Measurements from ENCODE around the gene DAGLA.
A peak's percentile ranks its signal among the peaks of the same experiment; 100 is the strongest.

DAGLA gene

GRCh38 chr11:61773809-61774208, 93.6 kb downstream of the DAGLA start:
- H4K91ac ChIP-seq (ENCODE audit: low read depth, low read length): peak overlapping the region; percentile 40
- no peak overlapping the region for H4K12ac ChIP-seq (ENCODE audit: low read depth, low read length)
- no peak overlapping the region for H3K4ac ChIP-seq (ENCODE audit: low read depth, low read length)
- peak overlapping the region; percentile 11 for H3K14ac ChIP-seq (ENCODE audit: low read length)
- H2AK5ac ChIP-seq (ENCODE audit: low read length): peak overlapping the region; percentile 4
- H3K27ac ChIP-seq (ENCODE audit: low read depth, low read length): no peak overlapping the region
- peak overlapping the region; percentile 34 for H4K8ac ChIP-seq (ENCODE audit: low read depth, low read length)
- no peak overlapping the region for H3K9ac ChIP-seq (ENCODE audit: low read length)
- no peak overlapping the region for H2AFZ ChIP-seq (ENCODE audit: insufficient read depth, low read length, poor library complexity)
- no peak for DNase-seq
- H3K79me1 ChIP-seq (ENCODE audit: low read length): peaks cover 22% of the 10 kb centered on the region
- peaks cover 8 to 10% of the 10 kb centered on the region in 2 experiments for H3K36me3 ChIP-seq (ENCODE audit: control insufficient read depth in 1 of 2, insufficient read depth in 2 of 2, low read length in 2 of 2)
- H2BK5ac ChIP-seq (ENCODE audit: low read depth, low read length, poor library complexity): peak overlapping the region; percentile 58
- H2BK120ac ChIP-seq (ENCODE audit: insufficient read depth, low read length, poor library complexity): peak overlapping the region; percentile 14
- H3K27me3 ChIP-seq (ENCODE audit: insufficient read depth, low read length): no peaks in the 10 kb centered on the region
- peaks cover 30 to 39% of the 10 kb centered on the region in 2 experiments for H3K4me1 ChIP-seq (ENCODE audit: control insufficient read depth in 1 of 2, insufficient read depth in 2 of 2, low read length in 2 of 2)
- H3K79me2 ChIP-seq (ENCODE audit: control insufficient read depth, insufficient read depth, low read length, poor library complexity): peaks cover 6% of the 10 kb centered on the region
- no peaks in the 10 kb centered on the region for H3K9me3 ChIP-seq (ENCODE audit: insufficient read depth, low read depth, low read length)
- H2BK12ac ChIP-seq (ENCODE audit: low read length): peak overlapping the region; percentile 16
- peak overlapping the region; percentile 4 for H3K18ac ChIP-seq (ENCODE audit: low read length)
- H3K4me2 ChIP-seq (ENCODE audit: low read length): peak overlapping the region; percentile 37
- no peak overlapping the region for H3K4me3 ChIP-seq (ENCODE audit: low read depth, low read length)
- H3K23ac ChIP-seq (ENCODE audit: low read length): no peak overlapping the region
- no CpG with 5 or more reads among the region's 18 CpGs for WGBS (ENCODE audit: extremely low coverage, insufficient coverage, insufficient read length)

GRCh38 chr11:61774411-61774810, 94.2 kb downstream of the DAGLA start:
- Histone ChIP-seq H2BK5ac (ENCODE audit: low read depth, low read length, poor library complexity) (no peak overlapping the region), H2AFZ (ENCODE audit: insufficient read depth, low read length, poor library complexity) (no peak overlapping the region), H3K9ac (ENCODE audit: low read length) (no peak overlapping the region), H3K36me3 (ENCODE audit: control insufficient read depth in 1 of 2, insufficient read depth in 2 of 2, low read length in 2 of 2) (peaks cover 9 to 10% of the 10 kb centered on the region in 2 experiments), H3K79me1 (ENCODE audit: low read length) (peaks cover 22% of the 10 kb centered on the region), H3K23ac (ENCODE audit: low read length) (no peak overlapping the region), H2BK120ac (ENCODE audit: insufficient read depth, low read length, poor library complexity) (no peak overlapping the region), H3K4ac (ENCODE audit: low read depth, low read length) (no peak overlapping the region), H3K18ac (ENCODE audit: low read length) (no peak overlapping the region), H3K4me1 (ENCODE audit: control insufficient read depth in 1 of 2, insufficient read depth in 2 of 2, low read length in 2 of 2) (peaks cover 25 to 35% of the 10 kb centered on the region in 2 experiments), H4K12ac (ENCODE audit: low read depth, low read length) (no peak overlapping the region), H4K91ac (ENCODE audit: low read depth, low read length) (no peak overlapping the region), H3K9me3 (ENCODE audit: insufficient read depth, low read depth, low read length) (no peaks in the 10 kb centered on the region), H3K27me3 (ENCODE audit: insufficient read depth, low read length) (no peaks in the 10 kb centered on the region), H3K4me3 (ENCODE audit: low read depth, low read length) (no peak overlapping the region), H2AK5ac (ENCODE audit: low read length) (peak overlapping the region; percentile 12), H3K27ac (ENCODE audit: low read depth, low read length) (no peak overlapping the region), H4K8ac (ENCODE audit: low read depth, low read length) (no peak overlapping the region), H2BK12ac (ENCODE audit: low read length) (no peak overlapping the region), H3K14ac (ENCODE audit: low read length) (no peak overlapping the region), H3K4me2 (ENCODE audit: low read length) (no peak overlapping the region), H3K79me2 (ENCODE audit: control insufficient read depth, insufficient read depth, low read length, poor library complexity) (peaks cover 6% of the 10 kb centered on the region)
- DNase-seq: no peak
- whole genome bisulfite sequencing (ENCODE audit: extremely low coverage, insufficient coverage, insufficient read length): no CpG with 5 or more reads among the region's 12 CpGs

- H3K27ac ChIP-seq (ENCODE audit: low read depth, low read length): no peak overlapping the region
- no peaks in the 10 kb centered on the region for H3K27me3 ChIP-seq (ENCODE audit: insufficient read depth, low read length)
- DNase-seq: no peak
- H3K36me3 ChIP-seq (ENCODE audit: control insufficient read depth in 1 of 2, insufficient read depth in 2 of 2, low read length in 2 of 2): peaks cover 11 to 15% of the 10 kb centered on the region in 2 experiments
- H3K4me2 ChIP-seq (ENCODE audit: low read length): no peak overlapping the region
- H2BK120ac ChIP-seq (ENCODE audit: insufficient read depth, low read length, poor library complexity): no peak overlapping the region
- H3K23ac ChIP-seq (ENCODE audit: low read length): no peak overlapping the region
- peaks cover 6% of the 10 kb centered on the region for H3K79me2 ChIP-seq (ENCODE audit: control insufficient read depth, insufficient read depth, low read length, poor library complexity)
- no peak overlapping the region for H4K8ac ChIP-seq (ENCODE audit: low read depth, low read length)
- H3K18ac ChIP-seq (ENCODE audit: low read length): no peak overlapping the region
- peaks cover 2% of the 10 kb centered on the region for H3K9me3 ChIP-seq (ENCODE audit: insufficient read depth, low read depth, low read length)
- no peak overlapping the region for H4K12ac ChIP-seq (ENCODE audit: low read depth, low read length)
- no peak overlapping the region for H3K4me3 ChIP-seq (ENCODE audit: low read depth, low read length)
- no peak overlapping the region for H3K14ac ChIP-seq (ENCODE audit: low read length)
- no CpG with 5 or more reads among the region's 6 CpGs for WGBS (ENCODE audit: extremely low coverage, insufficient coverage, insufficient read length)
- no peak overlapping the region for H2BK12ac ChIP-seq (ENCODE audit: low read length)
- H3K4me1 ChIP-seq (ENCODE audit: control insufficient read depth in 1 of 2, insufficient read depth in 2 of 2, low read length in 2 of 2): peaks cover 23 to 29% of the 10 kb centered on the region in 2 experiments
- H2AK5ac ChIP-seq (ENCODE audit: low read length): no peak overlapping the region
- no peak overlapping the region for H3K9ac ChIP-seq (ENCODE audit: low read length)
- no peak overlapping the region for H2BK5ac ChIP-seq (ENCODE audit: low read depth, low read length, poor library complexity)
- no peak overlapping the region for H3K4ac ChIP-seq (ENCODE audit: low read depth, low read length)
- peak overlapping the region; percentile 21 for H4K91ac ChIP-seq (ENCODE audit: low read depth, low read length)
- no peak overlapping the region for H2AFZ ChIP-seq (ENCODE audit: insufficient read depth, low read length, poor library complexity)
- H3K79me1 ChIP-seq (ENCODE audit: low read length): peaks cover 22% of the 10 kb centered on the region
Measured at GRCh38 chr11:61775106-61775505, 94.9 kb downstream of the DAGLA start.

GRCh38 chr11:61775606-61776554, 95.7 kb downstream of the DAGLA start:
- Histone ChIP-seq H3K4me1 (ENCODE audit: control insufficient read depth in 1 of 2, insufficient read depth in 2 of 2, low read length in 2 of 2) (peaks cover 23 to 33% of the 10 kb centered on the region in 2 experiments), H3K27me3 (ENCODE audit: insufficient read depth, low read length) (no peaks in the 10 kb centered on the region), H2BK120ac (ENCODE audit: insufficient read depth, low read length, poor library complexity) (no peak overlapping the region), H3K14ac (ENCODE audit: low read length) (no peak overlapping the region), H3K4me3 (ENCODE audit: low read depth, low read length) (peak overlapping the region; percentile 5), H3K18ac (ENCODE audit: low read length) (no peak overlapping the region), H3K23ac (ENCODE audit: low read length) (no peak overlapping the region), H3K27ac (ENCODE audit: low read depth, low read length) (no peak overlapping the region), H2BK12ac (ENCODE audit: low read length) (no peak overlapping the region), H4K8ac (ENCODE audit: low read depth, low read length) (no peak overlapping the region), H3K4ac (ENCODE audit: low read depth, low read length) (no peak overlapping the region), H3K79me2 (ENCODE audit: control insufficient read depth, insufficient read depth, low read length, poor library complexity) (peaks cover 6% of the 10 kb centered on the region), H3K36me3 (ENCODE audit: control insufficient read depth in 1 of 2, insufficient read depth in 2 of 2, low read length in 2 of 2) (peaks cover 11 to 15% of the 10 kb centered on the region in 2 experiments), H2BK5ac (ENCODE audit: low read depth, low read length, poor library complexity) (no peak overlapping the region), H4K91ac (ENCODE audit: low read depth, low read length) (no peak overlapping the region), H3K9me3 (ENCODE audit: insufficient read depth, low read depth, low read length) (peaks cover 5% of the 10 kb centered on the region), H2AK5ac (ENCODE audit: low read length) (peak overlapping the region; percentile 6), H2AFZ (ENCODE audit: insufficient read depth, low read length, poor library complexity) (no peak overlapping the region), H4K12ac (ENCODE audit: low read depth, low read length) (no peak overlapping the region), H3K79me1 (ENCODE audit: low read length) (peaks cover 22% of the 10 kb centered on the region), H3K9ac (ENCODE audit: low read length) (no peak overlapping the region), H3K4me2 (ENCODE audit: low read length) (no peak overlapping the region)
- WGBS (ENCODE audit: extremely low coverage, insufficient coverage, insufficient read length): no CpG with 5 or more reads among the region's 20 CpGs
- DNase-seq: no peak

Measured in trophoblast cell (in vitro differentiated cells and primary cell).